Coronary artery (tissue), 2 donors: ENCODE data around the gene SCFD2.

ENCODE experiments used
- DNase-seq: peaks from one replicate; pipeline ENCODE4 v3.0.0-alpha.2; 2017; ENCODE audit warnings: low spot score
- H3K27ac ChIP-seq, 2 donors: fragments of 200-600 bp; sonication (generic); one replicate each; pipeline ENCODE4 v1.5.1; 2016 to 2019
- H3K4me3 ChIP-seq: fragments of 200-600 bp; sonication (generic); 2 replicates; pipeline ENCODE4 v1.5.1; 2016; ENCODE audit warnings: mild to moderate bottlenecking, moderate library complexity
- TF ChIP-seq, protein P1 (sequence below): fragments of 200-600 bp; sonication (generic); IDR thresholded peaks from one replicate; pipeline ENCODE4 v1.5.1; 2019; ENCODE audit warnings: antibody characterized with exemption

Gene SCFD2

DNA sequence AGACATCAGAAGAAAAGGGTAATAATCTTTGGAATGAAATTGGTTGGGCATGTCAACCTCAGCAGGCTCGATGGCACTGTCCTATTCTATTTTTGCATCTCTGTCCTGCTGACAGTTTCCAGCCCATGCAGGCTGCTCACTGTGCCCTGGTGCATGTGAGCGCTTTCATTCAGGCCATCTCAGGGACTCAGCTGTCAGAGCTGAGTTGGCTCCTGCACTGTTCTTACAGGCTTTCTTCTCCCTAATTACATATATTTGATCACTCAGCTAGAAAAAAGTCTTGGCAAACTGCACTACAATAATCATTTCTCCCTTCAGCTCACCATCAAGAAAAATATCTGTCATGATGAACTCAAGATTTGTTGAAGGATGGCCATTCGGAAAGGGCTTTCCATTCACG is 419.0 kb downstream of the SCFD2 start:
- Histone ChIP-seq H3K4me3 (no peak overlapping the region), H3K27ac (no peak overlapping the region)
- TF ChIP-seq, protein P1, sequence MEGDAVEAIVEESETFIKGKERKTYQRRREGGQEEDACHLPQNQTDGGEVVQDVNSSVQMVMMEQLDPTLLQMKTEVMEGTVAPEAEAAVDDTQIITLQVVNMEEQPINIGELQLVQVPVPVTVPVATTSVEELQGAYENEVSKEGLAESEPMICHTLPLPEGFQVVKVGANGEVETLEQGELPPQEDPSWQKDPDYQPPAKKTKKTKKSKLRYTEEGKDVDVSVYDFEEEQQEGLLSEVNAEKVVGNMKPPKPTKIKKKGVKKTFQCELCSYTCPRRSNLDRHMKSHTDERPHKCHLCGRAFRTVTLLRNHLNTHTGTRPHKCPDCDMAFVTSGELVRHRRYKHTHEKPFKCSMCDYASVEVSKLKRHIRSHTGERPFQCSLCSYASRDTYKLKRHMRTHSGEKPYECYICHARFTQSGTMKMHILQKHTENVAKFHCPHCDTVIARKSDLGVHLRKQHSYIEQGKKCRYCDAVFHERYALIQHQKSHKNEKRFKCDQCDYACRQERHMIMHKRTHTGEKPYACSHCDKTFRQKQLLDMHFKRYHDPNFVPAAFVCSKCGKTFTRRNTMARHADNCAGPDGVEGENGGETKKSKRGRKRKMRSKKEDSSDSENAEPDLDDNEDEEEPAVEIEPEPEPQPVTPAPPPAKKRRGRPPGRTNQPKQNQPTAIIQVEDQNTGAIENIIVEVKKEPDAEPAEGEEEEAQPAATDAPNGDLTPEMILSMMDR = no peak
- DNase-seq = no peak

DNA sequence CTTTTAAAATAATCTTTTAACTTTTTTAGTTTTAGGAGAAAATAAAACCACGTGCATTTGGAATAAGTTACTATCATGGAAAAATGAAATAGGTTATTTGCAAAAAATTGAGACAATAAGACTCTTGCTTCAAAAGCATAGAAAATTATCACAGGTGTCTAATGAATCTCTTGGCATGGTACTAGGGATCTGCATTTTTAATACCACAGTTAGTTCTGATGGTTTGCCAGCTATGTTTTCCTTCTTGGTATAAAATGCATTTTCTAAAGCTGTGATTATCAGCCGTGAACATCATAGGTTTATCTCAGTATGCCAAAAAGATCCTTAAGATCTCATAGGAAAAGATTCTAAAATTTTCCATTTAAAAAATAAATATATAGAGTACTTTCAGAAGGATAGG is 419.9 kb downstream of the SCFD2 start:
- TF ChIP-seq, protein P1 = no peak
- DNase-seq = no peak
- no peak overlapping the region for H3K4me3 ChIP-seq
- H3K27ac ChIP-seq = no peak overlapping the region

DNA sequence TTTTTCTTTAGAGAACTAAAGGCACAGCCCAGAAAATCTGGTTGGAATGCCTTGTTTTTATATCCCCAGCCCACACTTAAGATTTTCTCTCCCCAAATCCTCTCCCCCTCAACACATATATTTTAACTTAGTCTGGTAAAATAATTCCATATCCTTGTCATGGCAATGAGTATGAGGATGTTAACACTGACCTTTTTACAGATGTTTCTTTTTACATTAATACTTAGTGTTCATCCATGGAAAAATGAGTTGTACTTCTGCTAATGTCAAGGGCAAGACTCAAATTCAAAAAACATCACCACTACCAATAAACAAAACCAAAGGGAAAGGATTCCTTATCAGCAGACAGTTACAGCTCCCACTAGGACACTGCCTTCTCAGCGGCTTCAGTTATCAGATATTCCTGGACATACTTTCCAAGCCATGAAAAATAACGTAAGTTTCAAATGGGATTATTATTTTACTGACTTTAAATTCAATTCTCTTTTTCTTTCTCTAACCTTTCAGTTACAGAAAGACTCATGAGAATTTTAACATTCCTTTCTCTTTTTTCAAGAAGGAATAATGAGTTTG is 420.4 kb downstream of the SCFD2 start:
- TF ChIP-seq, protein P1 = no peak
- H3K27ac ChIP-seq = no peak overlapping the region
- DNase-seq = no peak
- H3K4me3 ChIP-seq = no peak overlapping the region

DNA sequence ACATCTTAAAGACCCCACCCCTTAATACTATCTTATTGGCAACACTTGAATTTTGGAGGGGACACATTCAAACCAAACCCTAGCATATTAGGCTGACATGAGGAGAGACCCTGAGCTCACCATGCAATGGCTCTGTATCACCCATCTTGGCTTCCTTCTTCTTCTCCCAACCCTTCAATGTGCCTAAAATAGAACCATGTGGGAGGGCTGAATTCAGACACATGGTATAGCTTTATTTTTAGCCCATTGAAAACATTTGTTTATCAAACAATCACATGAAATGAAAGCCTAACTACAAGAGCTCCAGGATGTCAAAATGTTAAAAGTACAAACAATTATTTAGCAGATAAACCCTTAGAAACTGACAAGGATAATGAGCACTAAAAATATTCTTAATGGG is 422.2 kb downstream of the SCFD2 start:
- no peak for DNase-seq
- Histone ChIP-seq H3K27ac (no peak overlapping the region), H3K4me3 (no peak overlapping the region)
- TF ChIP-seq, protein P1 = no peak

DNA sequence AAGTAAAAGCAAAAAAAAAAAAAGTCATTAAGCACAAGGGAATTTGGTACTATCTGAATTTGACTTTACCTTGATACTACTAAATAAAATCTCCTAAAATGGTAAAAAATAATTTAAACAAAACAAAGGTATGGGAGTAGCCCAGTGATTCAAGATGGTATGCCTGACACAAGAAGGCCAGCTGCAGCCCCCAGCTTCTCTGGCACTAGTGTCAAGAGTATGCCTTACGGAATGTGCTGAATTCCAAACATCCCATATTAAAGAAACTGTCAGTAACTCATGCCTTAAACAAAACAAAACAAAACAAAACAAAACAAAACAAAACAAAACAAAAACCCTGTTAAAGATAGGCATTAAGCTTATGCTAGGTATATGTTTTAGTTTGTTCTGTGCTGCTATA is 422.9 kb downstream of the SCFD2 start:
- Histone ChIP-seq H3K4me3 (no peak overlapping the region), H3K27ac (no peak overlapping the region)
- TF ChIP-seq, protein P1 = no peak
- no peak for DNase-seq

DNA sequence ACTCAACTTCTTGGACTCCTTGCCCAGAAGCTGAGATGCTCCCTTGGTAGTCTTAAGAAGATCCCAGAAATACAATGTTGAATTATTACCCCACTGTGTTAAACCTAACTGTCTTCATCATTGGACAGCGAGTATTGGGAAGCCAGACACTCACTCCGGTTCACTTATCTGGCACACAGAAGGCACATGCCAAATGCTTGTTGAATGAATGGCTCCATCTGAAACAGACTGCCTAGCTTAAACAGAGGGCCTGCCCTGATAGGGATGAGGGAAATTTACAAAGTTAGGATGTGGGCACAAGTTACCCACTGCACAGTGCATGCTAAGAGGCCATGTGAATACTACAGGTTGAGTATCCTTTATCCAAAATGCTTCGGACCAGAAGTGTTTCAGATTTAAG is 424.4 kb downstream of the SCFD2 start:
- no peak for DNase-seq
- TF ChIP-seq, protein P1 = no peak

DNA sequence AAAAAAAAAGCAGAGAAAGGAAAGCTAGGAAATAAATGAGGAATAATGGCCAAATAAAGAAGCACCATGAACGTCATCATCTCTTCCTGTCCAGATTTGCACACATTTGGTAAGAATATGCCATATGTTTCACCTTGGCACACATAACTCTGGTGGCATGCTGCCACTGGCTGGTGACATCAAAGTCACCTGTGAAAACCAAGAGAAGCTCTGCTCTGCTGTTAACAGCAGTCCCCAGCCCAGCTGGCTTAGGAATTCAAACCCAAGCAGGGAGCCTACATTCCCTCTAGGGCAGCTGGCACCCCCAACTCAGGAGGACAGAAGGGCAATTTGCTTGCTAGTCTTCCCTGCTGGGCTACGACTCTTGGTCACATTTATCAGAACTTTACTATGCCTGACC is 426.1 kb downstream of the SCFD2 start:
- H3K27ac ChIP-seq = no peak overlapping the region
- H3K4me3 ChIP-seq = no peak overlapping the region
- DNase-seq = no peak
- TF ChIP-seq, protein P1 = no peak

More for the DNA sequence above, 424.4 kb downstream of the SCFD2 start:
- Histone ChIP-seq H3K4me3 (no peak overlapping the region), H3K27ac (no peak overlapping the region)
